T1000 (cell line): ENCODE results near the gene KASH5.

Experiments used
- DNase-seq: peaks from one replicate; lab custom pipeline; 2025; ENCODE audit warnings: mixed read lengths; lab: John Stamatoyannopoulos, UW

Gene KASH5

DNA sequence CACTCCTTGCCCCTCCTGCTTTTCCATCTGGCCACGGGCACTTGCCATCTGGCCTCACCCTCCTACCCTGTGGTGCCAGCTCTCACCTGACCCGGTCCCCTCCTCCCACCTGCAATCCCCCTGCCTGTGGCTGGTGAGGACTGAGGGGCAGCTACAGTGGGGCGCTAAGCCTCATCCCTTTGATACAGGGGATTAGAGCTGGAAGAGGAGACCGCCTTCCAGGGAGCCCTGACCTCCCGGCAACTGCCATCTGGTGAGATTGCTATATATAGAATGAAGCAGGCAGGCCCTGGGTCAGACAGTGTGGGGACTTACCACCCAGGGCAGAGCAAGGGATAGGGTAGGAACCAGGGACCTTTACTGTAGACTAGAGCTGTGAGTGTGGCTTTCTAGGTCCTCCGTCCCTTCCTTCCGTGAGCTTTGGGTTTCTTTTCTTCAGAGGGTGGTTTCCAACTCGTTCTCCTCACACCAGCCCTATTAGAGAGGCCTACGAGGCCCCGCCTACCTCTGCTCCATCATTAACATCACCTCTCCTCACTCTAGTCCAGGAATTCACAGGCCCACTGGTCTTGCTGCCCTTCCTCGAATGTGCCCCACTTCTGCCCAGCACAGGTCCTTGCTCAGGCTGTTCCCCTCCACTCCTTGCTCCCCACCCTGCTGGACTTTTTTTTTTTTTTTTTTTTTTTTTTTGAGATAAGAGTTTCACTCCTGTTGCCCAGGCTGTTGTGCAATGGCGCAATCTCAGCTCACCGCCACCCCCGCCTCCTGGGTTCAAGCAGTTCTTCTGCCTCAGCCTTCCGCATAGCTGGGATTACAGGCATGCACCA is 7.7 kb downstream of the KASH5 start:
- no peak for DNase-seq

DNA sequence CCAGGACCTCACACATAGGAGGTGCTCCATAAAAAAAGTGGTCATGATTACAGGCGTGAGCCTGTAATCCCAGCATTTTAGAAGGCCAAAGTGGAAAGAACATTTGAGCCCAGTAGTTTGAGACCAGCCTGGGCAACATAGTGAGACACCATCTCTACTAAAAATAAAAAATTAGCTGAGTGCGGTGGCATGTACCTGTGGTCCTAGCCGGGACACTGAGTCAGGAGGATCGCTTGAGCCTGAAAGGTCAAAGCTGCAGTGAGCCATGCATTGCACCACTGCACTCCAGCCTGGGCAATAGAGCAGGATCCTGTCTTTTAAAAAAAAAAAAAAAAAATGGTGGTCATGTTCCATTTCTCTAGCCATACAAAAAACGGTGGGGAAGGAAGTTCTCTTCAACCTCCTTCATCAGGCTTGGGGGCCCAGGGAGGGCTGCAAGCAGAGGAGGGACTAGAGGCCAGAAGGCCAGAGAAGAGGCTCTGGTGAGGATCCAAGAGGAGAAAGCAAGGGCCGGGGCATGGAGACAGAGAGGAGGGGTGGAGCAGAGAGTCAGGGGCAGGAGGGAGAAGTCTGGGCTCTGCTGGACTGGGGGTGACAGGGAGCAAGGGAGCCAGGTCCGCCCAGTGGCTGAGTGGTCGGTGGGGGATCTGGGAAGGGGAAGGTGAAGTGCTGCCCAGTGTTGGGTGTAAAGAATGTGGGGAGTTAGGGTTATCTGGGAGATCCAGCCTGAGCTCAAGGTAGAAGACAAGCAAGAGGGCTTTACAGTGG is 8.9 kb downstream of the KASH5 start:
- DNase-seq = no peak

DNA sequence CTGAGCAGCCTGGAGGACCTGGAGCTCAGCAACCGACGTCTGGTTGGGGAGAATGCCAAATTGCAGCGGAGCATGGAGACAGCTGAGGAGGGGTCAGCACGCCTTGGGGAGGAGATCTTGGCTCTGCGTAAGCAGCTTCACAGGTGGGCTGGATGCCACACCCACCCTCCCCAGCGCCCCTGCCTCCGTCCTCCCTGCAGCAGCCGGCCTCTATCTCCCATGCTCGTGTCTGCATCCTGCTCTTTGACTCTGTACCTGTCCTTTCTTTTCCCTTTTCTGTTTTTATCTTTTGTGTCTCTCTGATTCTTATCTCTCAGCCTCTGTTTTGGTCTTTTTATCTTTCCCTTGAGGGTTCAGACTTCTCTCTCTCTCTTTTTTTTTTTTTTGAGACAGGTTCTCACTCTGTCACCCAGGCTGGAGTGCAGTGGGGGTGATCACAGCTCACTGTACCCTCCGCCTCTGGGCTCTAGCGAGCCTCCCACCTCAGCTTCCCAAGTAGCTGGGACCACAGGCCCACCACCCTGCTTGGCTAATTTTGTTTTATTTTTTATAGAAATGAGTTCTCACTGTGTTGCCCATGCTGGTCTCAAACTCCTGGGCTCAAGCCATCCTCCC is 10.1 kb downstream of the KASH5 start:
- no peak for DNase-seq

DNA sequence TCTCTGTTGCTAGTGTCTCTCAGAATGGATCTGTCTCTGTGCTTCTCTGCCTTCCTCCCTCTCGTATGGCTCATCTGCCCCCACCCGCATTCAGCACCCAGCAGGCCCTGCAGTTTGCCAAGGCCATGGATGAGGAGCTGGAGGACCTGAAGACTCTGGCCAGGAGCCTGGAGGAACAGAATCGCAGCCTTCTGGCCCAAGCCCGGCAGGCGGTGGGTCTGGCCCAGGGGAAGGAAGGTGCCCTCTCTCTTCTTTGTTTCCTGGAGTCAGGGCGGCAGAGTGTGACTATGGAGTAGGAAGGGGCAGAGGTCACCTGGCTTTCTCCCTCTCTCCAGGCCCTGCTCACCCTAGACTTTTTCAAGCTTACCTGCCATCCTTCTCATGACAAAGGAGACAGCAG is 10.9 kb downstream of the KASH5 start:
- DNase-seq = no peak

DNA sequence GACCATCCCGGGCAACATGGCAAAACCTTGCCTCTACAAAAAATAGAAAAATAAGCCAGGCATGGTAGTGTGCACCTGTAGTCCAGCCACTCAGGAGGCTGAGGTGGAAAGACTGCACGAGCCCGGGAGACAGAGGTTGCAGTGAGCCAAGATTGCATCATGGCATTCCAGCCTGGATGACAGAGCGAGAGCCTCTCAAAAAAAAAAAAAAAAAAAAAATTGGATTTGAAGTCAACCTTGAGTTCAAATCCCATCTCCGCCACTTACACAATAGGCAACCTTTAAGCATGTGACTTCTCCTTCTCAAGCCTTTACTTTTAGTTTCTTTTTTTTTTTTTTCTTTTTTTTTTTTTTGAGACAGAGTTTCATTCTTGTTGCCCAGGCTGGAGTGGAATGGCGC is 12.0 kb downstream of the KASH5 start:
- DNase-seq = no peak

DNA sequence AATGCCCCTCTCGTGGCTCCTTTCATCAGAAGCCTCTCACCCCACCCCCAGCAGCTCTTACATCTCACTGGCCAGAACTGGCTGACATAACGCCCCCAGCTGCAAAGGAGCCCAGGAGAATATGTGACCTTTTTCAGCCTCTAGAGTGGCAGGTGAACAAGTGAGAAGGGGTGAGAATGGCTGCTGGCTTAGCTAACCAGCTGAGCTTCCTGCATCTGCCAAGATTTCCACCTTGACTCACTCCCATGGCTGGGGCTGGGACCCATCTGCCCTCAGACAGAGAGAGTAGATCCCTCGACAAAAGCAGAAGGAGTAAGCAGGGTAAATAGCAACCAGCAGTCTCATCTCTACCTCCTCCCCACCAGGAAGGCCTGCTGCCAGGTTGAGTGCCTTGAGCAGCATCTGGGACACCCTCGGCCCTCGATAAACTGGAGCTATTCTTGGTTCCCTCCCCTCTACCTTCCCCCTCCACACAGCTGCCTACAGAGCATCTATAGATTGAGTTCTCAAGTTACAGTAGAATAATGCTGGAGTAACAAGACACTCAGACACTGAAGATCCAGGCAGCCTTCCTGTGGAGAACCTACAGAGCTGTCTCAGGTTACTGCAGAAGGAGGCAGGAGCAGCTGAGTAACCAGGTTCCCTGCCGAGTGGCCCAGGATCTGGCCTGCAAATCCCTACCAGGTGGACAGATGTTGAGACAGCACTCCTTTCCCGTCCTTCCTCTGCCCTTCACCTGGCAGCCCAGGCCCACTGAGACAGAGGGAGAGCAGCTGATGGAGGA is 15.5 kb downstream of the KASH5 start:
- no peak for DNase-seq

DNA sequence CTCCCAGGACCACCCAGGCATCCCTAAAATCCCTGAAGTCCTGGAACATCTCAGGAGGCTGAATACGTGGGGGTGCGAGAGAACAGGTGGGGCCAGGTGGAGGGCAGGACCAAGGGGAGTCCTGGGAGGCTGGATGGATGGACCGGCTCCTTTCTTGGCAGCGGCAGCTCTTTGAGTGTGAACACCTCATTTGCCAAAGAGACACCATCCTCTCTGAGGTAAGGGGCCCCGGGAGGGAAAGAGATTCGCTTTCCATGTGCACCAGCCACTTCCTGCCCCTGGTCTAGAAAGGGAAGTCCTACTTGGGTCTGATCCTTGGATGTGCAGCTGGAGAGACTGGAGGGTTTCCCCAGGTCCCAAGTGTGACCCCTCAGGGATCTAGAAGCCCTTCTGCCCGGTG is 19.0 kb downstream of the KASH5 start:
- DNase-seq = no peak

DNA sequence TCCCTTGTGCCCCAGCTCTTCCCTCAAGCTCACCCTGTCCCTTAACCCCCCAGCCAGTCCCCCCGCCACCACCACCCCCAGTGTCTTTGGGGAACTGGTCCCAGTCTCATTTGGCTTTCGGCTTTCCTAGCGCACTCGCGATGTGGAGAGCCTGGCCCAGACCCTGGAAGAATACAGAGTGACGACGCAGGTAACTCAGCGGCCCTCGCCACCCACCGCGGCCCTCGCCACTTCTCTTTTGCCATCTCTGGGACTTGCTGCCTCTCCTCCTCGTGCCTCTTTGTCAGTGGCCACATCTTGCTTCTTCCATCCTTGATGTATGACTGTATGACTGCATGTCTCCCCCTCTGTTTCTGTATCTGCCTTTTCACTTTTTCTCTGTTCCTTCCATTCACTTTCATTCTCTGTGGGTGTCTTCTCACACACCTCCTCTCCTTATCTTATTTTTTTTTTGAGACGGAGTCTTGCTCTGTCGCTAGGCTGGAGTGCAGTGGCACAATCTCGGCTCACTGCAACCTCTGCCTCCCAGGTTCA is 19.5 kb downstream of the KASH5 start:
- no peak for DNase-seq

DNA sequence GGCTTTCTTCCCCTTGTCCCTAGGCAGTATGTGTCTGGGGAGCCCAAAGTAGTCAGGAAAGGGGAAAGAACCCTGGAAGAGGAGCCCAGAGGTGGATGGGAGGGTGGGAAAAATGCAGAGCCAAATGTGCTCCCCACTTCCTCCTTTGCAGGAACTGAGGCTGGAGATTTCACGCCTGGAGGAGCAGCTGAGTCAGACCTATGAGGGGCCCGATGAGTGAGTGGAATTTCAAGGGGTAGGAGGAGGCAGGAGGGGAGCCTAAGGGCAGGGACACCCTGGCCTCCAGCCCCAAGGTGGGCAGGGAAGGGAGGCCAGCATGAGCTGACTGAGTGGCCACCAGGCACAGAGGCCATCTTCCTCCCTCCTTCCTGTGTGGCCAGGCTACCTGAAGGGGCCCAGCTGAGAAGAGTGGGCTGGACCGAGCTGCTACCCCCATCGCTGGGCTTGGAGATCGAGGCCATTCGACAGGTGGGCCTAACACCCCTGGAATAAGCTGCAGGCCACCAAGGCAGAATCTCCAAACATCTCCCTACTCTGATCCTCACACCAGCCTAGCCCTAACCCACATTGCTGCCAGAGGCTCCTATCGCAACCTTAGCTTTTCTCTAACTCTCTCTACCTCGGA is 20.9 kb downstream of the KASH5 start:
- no peak for DNase-seq

DNA sequence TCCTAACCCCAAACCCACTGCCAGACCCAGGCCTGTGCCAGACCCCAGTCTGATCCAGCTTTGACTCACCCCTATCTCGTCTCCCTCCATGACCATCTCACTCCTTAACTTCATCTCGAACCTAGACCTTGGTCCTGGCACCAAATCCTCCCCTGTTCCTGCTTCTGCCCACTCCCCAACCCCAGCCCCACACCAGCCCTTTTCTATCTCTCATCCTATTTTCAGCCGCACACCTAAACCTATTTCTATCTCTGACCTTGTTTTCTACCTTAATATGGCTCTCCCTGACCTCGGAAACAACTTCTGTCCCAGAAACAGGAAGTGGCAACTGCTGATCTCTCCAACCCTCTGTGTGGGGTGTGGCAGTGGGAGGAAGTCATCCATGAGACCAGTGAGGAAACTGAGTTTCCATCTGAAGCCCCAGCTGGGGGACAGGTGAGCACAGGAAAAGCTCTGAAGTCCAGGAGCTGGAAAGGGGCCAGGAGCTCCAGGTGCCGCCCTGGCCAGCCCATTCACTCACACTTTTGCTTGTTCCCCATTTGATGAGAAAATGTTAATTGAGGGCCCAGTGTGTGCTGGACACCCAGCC is 21.5 kb downstream of the KASH5 start:
- no peak for DNase-seq

DNA sequence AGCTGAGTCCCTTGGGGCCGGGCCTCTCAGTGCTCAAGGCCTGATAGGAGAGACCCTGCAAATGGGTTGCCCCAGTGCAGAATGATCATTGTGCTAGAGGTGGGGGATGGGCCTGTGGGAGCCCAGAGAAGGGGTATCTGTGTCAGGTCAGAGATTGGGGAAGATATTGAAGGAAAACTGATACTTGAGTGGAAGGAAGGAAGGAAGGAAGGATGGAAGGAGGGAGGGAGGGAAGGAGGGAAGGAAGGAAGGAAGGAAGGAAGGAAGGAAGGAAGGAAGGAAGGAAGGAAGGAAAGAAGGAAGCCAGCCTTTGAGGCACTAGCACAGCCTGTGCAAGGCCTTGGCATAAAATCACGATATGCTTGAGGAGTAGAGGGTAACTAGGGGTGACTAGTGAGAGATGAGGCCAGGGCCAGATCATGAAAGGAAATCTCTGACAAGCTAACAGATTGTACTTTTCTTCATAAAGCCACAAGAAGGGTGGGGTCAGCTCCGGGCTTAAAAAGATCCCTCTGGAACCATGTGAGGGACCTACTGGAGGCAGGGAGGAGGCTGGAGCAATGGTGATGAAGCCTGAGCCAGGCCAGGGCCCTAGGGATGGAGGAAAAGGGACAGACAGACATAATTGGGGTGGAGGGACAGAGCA is 23.8 kb downstream of the KASH5 start:
- DNase-seq = no peak

DNA sequence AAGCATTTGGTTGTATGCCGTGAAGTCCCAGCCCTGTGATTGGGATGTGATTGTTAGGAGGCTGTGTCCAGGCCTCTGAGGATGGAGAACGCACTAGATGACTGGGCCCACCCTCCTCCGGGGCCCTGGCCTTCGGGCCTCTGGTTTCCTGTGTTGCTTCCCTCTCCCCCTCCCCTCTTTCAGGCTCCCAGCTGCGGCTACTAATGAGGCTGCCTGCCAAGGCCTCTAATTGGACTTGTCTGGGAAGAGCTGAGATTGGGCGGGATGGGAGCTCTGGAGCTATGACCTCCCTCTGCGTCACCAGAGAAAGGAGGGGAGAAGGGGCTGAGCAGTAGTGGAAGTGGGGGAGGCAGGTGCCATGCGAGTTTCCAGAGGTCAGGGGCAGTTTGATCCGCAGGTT is 25.3 kb downstream of the KASH5 start:
- no peak for DNase-seq

DNA sequence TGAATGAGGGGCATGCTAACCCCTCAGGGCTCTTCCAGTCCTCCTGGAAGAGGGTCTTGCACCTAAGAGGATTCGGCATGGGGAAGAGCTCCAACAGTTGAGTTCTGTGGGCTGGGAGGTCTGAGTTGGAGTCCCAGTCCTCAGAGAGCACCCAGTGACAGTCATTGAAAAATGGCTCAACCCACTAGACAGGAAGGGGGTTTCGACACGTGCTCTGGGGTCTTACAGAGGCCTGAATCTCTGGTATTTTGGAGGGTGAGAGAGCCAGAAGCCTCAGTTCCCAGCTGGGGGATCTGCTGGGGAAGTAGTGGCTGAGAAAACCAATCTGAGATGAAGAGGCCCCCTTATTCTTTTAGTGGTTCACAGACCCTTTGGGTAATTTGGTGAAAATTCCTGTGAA is 26.2 kb downstream of the KASH5 start:
- DNase-seq = no peak

DNA sequence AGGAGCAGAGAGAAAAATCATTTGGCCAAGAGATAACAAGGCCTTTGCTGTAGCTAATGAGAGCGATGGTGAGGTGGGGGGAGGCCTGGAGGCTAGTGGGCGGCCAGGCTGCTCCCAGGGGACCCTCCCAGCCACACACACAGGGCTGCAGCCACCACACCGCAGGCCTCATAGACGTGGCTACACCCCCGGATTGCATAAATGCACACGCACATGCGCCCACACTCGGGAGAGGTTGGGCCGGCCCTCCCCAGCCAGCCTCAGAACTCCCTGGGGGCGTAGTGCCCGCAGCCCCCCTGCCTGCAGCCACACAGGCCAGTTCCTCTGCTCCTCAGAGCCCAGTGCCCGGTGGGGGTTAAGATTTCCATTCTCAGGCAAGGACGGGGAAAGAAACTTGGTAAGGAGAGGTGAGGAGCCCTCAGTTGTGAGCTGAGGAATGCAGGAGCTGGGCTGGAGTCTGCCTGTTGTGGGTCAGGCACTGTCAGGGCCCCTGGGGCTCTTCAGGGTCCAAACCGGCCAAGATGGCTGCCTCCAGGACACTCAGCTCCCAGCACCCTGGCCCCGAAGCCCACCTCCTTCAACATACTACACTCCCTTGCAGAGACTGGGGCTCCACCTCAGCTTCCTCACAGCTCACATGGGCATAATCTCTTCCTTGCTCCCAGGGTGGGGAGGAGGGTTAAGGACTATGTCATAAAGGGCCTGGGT is 27.2 kb downstream of the KASH5 start:
- no peak for DNase-seq

DNA sequence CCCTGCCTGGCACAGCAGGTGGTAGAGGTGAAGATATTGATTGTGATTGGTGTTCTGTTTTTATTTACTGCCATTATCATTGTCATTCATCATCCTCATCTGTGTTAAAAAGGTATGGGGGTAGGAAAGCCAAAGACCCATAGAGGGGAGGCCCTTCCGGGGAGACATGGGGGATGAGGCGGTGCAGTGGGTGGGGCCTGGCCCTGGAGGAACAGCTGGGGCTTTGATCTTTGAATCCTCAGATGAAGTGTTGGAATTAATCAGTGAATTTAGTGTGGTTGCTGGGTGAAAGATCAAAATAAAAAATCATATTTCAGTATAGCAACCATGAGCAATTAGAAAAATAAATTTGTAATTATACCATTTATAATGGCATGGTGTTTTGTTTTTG is 27.8 kb downstream of the KASH5 start:
- DNase-seq = no peak

DNA sequence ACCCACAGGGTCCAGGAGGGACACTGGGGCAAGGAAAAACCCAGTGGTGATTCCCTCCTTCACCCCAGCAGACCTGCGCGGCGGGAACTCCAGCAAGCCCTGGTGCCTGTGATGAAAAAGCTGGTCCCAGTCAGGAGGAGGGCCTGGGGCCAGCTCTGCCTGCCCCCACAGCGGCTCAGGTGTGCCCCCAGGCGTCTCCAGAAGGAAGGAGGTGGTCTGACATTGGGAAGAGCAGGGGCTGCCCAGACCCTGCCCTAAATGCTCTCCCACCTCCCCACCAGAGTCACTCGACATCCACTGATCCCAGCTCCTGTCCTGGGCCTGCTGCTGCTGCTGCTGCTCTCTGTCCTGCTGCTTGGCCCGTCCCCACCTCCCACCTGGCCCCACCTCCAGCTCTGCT is 29.0 kb downstream of the KASH5 start:
- DNase-seq = no peak

DNA sequence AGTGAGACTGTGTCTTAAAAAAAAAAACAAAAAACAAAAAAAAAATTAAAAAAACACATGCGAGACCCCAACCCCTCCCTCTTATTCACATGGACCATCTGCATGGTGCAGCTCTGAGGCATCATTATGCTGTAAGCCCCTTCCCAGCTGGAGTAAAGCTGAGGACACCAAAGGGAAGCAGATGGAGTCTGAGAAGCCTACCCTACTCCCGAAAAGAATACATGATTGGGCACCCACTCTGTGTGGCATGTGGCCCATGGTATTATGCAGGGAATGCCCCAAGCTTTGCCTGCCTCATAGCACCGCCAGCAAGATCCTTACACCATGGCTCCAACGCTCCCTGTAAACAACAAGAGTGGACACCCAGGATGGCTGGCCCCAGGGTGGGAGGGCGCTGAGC is 30.5 kb downstream of the KASH5 start:
- DNase-seq = no peak

DNA sequence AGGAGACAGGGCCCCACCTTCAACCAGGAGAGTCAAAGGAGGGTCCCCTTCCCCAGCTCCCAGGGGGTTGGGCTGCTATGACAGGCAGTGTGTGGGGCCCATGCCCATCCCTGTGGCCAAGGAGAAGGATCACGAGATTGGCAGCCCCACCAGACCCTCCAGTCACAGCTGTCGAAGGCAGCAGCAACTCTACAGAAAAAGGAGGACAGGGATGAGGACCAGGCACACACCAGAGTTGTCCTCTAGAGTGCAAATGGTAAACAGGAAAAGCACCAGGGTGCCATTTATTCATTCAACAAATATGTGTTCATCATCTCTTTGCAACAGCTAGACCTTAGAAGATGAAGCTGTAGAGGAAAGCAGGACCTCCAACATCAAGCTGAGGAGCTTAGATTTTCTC is 31.1 kb downstream of the KASH5 start:
- no peak for DNase-seq

DNA sequence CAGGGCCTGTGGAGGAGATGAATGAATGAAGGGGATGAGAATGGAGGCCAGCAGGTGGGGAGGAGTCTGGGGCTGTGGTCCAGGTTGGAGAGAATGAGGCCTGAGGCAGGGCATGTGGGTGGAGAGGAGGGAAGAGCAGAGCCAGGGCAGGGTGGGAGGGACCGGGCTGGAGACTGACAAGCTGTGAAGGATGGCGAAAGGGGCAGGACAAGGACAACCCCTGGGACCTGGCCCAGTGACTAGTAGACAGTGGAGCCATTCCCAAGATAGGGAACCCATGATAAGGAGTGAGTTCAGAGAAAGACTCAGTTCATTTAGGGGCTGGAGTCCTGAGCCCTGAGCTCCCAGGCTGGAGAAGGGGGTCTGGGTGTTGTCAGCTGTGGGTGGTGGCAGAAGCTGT is 32.2 kb downstream of the KASH5 start:
- no peak for DNase-seq
